GM12878 (cell line): Measurements from ENCODE around the gene NAA25. TPM values are rescaled to one million over a fixed set of nuclear protein-coding genes. Genes with fewer than 3 reads are reported as not detected.

ENCODE experiments used
- CREM ChIP-seq: IDR thresholded peaks from 2 replicates; pipeline ENCODE4 v1.6.1; 2014; ENCODE audit warnings: antibody characterized with exemption, low read depth
- DPF2 ChIP-seq: fragments of 450-650 bp; IDR thresholded peaks from 2 replicates; pipeline ENCODE4 v1.6.1; 2017; ENCODE audit warnings: mild to moderate bottlenecking
- HDAC2 ChIP-seq: fragments of 200-600 bp; sonication (generic); IDR thresholded peaks from 2 replicates; pipeline ENCODE4 v1.6.1; 2017
- JUND ChIP-seq: IDR thresholded peaks from 2 replicates; pipeline ENCODE4 v1.6.1; 2012; ENCODE audit warnings: low read depth, mild to moderate bottlenecking, low read length, improper control_type of control experiment, moderate library complexity
- MXI1 ChIP-seq: fragments of 150-350 bp; IDR thresholded peaks from 2 replicates; pipeline ENCODE4 v1.6.1; 2011; ENCODE audit warnings: low read depth, mild to moderate bottlenecking, inconsistent platforms, low read length, improper control_type of control experiment
- NBN ChIP-seq: fragments of 450-650 bp; IDR thresholded peaks from 2 replicates; pipeline ENCODE4 v1.6.1; 2016
- NFIC ChIP-seq: IDR thresholded peaks from 2 replicates; pipeline ENCODE4 v1.6.1; 2012; ENCODE audit warnings: low read depth, mild to moderate bottlenecking, inconsistent platforms, low read length, moderate library complexity
- PAX5 ChIP-seq: IDR thresholded peaks from 2 replicates; pipeline ENCODE4 v1.6.1; 2011; ENCODE audit warnings: low read depth, low read length, borderline replicate concordance
- PML ChIP-seq: IDR thresholded peaks from 2 replicates; pipeline ENCODE4 v1.6.1; 2012; ENCODE audit warnings: low read length, inconsistent platforms
- POLR2A ChIP-seq: IDR thresholded peaks from 2 replicates; pipeline ENCODE4 v1.6.1; 2011; ENCODE audit warnings: low read depth, mild to moderate bottlenecking, low read length
- RAD51 ChIP-seq: fragments of 450-650 bp; IDR thresholded peaks from 2 replicates; pipeline ENCODE4 v1.6.1; 2016; ENCODE audit warnings: moderate library complexity, mild to moderate bottlenecking, inconsistent platforms
- RUNX3 ChIP-seq: IDR thresholded peaks from 2 replicates; pipeline ENCODE4 v1.6.1; 2012; ENCODE audit warnings: low read length, inconsistent platforms
- SIX5 ChIP-seq: IDR thresholded peaks from 2 replicates; pipeline ENCODE4 v1.6.1; 2011; ENCODE audit warnings: mild to moderate bottlenecking, low read depth, low read length, moderate library complexity; ENCODE audit not compliant: severe bottlenecking
- SRF ChIP-seq, 2 experiments: IDR thresholded peaks; 2 replicates each; pipeline ENCODE4 v1.6.1; 2011; ENCODE audit warnings: low read depth in 2 of 2, low read length in 2 of 2, mild to moderate bottlenecking in 1 of 2, moderate library complexity in 1 of 2
- TCF12 ChIP-seq: IDR thresholded peaks from 2 replicates; pipeline ENCODE4 v1.6.1; 2011; ENCODE audit warnings: low read depth, mild to moderate bottlenecking, low read length
- polyA plus RNA-seq, 11 experiments: library from polyadenylated mRNA; depleted of rRNA in 4 of 11; unstranded in 6 of 11; stranded (reverse) in 5 of 11; fragments of >200 nt; fragmentation: Nextera tagmentation in 4 of 11; fragmentation: Illumina TruSeq in 1 of 11; extraction: Ambion mirVana in 4 of 11; extraction: Trizol in 1 of 11; gene quantifications; 1 replicate in 1 of 11; 2 replicates in 10 of 11; pipeline versions ENCODE4 v1.2.1 to v1.2.3, GENCODE V29; 2011 to 2016; ENCODE audit warnings: inconsistent platforms in 2 of 11, missing spikeins in 2 of 11, low read depth in 1 of 11
- total RNA-seq, 4 experiments: library from RNA; depleted of rRNA in 3 of 4; stranded (reverse); fragments of >200 nt in 3 of 4; fragmentation: Illumina TruSeq in 1 of 4; extraction: Trizol in 1 of 4; gene quantifications; 2 replicates each; pipeline versions ENCODE4 v1.2.1 to v1.2.3, GENCODE V29; 2013 to 2021
- TF ChIP-seq, protein P1 (sequence below), 3 experiments: IDR thresholded peaks in 2 of 3; conservative IDR thresholded peaks in 1 of 3; 2 replicates each; pipeline ENCODE4 v1.5.1; 2011; ENCODE audit warnings: low read depth in 3 of 3, low read length in 3 of 3, mild to moderate bottlenecking in 3 of 3, control low read depth in 2 of 3, moderate library complexity in 2 of 3, inconsistent platforms in 1 of 3, mixed read lengths in 1 of 3; ENCODE audit not compliant: control insufficient read depth in 2 of 3, insufficient read depth in 1 of 3; ENCODE audit errors: extremely low read depth in 1 of 3
- TF ChIP-seq, protein P2 (sequence below): fragments of 450-650 bp; formaldehyde crosslinking; IDR thresholded peaks from 2 replicates; pipeline ENCODE4 v1.5.0; 2022; ENCODE audit warnings: mild to moderate bottlenecking, missing genetic modification characterization
- TF ChIP-seq, protein P3 (sequence below): fragments of 450-650 bp; IDR thresholded peaks from 2 replicates; pipeline ENCODE4 v1.6.1; 2017; ENCODE audit warnings: mild to moderate bottlenecking, moderate library complexity
- TF ChIP-seq, protein P4 (sequence below): fragments of 450-650 bp; IDR thresholded peaks from 2 replicates; pipeline ENCODE4 v1.6.1; 2017; ENCODE audit warnings: mild to moderate bottlenecking

The NAA25 gene
- total and polyA plus RNA-seq, 10 of the 15 experiments (the other 5 are each of a cell fraction or from before 2014, with no cell fraction given): 15.0 to 39.2 (median 29.4) TPM

DNA sequence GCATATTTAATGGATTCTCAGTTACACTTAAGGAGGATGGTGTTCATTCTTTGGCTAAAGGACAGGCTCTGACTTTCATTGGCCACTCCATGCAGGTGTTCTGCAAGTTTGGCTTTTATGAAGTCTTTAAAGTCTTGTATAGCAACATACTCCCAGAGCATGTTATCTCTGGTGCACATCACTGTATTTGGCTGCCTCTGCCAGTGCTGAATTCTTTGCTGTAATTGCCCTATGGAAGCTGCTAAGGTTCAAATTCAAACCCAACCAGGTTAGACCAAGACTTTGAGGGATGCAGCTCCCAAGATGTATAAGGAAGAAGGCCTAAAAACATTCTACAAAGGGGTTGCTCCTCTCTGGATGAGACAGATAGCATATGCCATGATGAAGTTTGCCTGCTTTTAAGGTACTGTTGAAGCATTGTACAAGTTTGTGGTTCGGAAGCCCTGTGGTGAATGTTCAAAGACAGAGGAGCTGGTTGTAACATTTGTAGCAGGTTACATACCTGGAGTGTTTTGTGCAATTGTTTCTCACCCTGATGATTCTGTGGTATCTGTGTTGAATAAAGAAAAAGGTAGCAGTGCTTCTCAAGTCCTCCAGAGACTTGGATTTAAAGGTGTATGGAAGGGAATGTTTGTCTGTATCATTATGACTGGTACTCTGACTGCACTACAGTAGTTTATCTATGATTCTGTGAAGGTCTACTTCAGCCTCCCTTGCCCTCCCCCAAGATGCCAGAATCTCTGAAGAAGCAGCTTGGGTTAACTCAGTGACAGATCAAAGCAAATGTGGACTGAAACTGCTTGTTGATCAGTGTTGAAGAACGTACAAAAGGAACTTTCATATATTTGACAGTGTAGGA is 115.1 kb downstream of the NAA25 start (continued):
- TF ChIP-seq, protein P1, sequence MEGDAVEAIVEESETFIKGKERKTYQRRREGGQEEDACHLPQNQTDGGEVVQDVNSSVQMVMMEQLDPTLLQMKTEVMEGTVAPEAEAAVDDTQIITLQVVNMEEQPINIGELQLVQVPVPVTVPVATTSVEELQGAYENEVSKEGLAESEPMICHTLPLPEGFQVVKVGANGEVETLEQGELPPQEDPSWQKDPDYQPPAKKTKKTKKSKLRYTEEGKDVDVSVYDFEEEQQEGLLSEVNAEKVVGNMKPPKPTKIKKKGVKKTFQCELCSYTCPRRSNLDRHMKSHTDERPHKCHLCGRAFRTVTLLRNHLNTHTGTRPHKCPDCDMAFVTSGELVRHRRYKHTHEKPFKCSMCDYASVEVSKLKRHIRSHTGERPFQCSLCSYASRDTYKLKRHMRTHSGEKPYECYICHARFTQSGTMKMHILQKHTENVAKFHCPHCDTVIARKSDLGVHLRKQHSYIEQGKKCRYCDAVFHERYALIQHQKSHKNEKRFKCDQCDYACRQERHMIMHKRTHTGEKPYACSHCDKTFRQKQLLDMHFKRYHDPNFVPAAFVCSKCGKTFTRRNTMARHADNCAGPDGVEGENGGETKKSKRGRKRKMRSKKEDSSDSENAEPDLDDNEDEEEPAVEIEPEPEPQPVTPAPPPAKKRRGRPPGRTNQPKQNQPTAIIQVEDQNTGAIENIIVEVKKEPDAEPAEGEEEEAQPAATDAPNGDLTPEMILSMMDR (IDR thresholded peaks at IDR 0.05 in 2 of 3, conservative IDR thresholded peaks at IDR 0.05 in 1 of 3; ENCODE audit: control insufficient read depth in 2 of 3, extremely low read depth in 1 of 3, insufficient read depth in 1 of 3, low read depth in 3 of 3, low read length in 3 of 3): no peak
- no peak for TF ChIP-seq RAD51
- TF ChIP-seq SRF (IDR thresholded peaks at IDR 0.05; ENCODE audit: low read depth in 2 of 2, low read length in 2 of 2): peak in 1 of 2 experiments; percentile 71; a peak in 1 of 4 replicates
- TF ChIP-seq, protein P2, sequence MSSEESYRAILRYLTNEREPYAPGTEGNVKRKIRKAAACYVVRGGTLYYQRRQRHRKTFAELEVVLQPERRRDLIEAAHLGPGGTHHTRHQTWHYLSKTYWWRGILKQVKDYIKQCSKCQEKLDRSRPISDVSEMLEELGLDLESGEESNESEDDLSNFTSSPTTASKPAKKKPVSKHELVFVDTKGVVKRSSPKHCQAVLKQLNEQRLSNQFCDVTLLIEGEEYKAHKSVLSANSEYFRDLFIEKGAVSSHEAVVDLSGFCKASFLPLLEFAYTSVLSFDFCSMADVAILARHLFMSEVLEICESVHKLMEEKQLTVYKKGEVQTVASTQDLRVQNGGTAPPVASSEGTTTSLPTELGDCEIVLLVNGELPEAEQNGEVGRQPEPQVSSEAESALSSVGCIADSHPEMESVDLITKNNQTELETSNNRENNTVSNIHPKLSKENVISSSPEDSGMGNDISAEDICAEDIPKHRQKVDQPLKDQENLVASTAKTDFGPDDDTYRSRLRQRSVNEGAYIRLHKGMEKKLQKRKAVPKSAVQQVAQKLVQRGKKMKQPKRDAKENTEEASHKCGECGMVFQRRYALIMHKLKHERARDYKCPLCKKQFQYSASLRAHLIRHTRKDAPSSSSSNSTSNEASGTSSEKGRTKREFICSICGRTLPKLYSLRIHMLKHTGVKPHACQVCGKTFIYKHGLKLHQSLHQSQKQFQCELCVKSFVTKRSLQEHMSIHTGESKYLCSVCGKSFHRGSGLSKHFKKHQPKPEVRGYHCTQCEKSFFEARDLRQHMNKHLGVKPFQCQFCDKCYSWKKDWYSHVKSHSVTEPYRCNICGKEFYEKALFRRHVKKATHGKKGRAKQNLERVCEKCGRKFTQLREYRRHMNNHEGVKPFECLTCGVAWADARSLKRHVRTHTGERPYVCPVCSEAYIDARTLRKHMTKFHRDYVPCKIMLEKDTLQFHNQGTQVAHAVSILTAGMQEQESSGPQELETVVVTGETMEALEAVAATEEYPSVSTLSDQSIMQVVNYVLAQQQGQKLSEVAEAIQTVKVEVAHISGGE (CRISPR knock-in tag): no peak
- TF ChIP-seq CREM: no peak
- TF ChIP-seq TCF12: no peak
- peak; percentile 20; the same call in 1 of the 2 replicates for TF ChIP-seq MXI1
- no peak for TF ChIP-seq PML
- TF ChIP-seq, protein P3, sequence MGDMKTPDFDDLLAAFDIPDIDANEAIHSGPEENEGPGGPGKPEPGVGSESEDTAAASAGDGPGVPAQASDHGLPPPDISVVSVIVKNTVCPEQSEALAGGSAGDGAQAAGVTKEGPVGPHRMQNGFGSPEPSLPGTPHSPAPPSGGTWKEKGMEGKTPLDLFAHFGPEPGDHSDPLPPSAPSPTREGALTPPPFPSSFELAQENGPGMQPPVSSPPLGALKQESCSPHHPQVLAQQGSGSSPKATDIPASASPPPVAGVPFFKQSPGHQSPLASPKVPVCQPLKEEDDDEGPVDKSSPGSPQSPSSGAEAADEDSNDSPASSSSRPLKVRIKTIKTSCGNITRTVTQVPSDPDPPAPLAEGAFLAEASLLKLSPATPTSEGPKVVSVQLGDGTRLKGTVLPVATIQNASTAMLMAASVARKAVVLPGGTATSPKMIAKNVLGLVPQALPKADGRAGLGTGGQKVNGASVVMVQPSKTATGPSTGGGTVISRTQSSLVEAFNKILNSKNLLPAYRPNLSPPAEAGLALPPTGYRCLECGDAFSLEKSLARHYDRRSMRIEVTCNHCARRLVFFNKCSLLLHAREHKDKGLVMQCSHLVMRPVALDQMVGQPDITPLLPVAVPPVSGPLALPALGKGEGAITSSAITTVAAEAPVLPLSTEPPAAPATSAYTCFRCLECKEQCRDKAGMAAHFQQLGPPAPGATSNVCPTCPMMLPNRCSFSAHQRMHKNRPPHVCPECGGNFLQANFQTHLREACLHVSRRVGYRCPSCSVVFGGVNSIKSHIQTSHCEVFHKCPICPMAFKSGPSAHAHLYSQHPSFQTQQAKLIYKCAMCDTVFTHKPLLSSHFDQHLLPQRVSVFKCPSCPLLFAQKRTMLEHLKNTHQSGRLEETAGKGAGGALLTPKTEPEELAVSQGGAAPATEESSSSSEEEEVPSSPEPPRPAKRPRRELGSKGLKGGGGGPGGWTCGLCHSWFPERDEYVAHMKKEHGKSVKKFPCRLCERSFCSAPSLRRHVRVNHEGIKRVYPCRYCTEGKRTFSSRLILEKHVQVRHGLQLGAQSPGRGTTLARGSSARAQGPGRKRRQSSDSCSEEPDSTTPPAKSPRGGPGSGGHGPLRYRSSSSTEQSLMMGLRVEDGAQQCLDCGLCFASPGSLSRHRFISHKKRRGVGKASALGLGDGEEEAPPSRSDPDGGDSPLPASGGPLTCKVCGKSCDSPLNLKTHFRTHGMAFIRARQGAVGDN: no peak
- TF ChIP-seq, protein P4, sequence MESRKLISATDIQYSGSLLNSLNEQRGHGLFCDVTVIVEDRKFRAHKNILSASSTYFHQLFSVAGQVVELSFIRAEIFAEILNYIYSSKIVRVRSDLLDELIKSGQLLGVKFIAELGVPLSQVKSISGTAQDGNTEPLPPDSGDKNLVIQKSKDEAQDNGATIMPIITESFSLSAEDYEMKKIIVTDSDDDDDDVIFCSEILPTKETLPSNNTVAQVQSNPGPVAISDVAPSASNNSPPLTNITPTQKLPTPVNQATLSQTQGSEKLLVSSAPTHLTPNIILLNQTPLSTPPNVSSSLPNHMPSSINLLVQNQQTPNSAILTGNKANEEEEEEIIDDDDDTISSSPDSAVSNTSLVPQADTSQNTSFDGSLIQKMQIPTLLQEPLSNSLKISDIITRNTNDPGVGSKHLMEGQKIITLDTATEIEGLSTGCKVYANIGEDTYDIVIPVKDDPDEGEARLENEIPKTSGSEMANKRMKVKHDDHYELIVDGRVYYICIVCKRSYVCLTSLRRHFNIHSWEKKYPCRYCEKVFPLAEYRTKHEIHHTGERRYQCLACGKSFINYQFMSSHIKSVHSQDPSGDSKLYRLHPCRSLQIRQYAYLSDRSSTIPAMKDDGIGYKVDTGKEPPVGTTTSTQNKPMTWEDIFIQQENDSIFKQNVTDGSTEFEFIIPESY: no peak
- peak; percentile 47 for TF ChIP-seq RUNX3
- TF ChIP-seq NBN: no peak
- TF ChIP-seq PAX5: no peak
- peak; percentile 26; the same call in 1 of the 2 replicates for TF ChIP-seq NFIC
- no peak for TF ChIP-seq SIX5
- no peak for TF ChIP-seq DPF2
- TF ChIP-seq JUND: no peak
- no peak for TF ChIP-seq POLR2A
- no peak for TF ChIP-seq HDAC2
